K562 (cell line): ENCODE measurements around the gene PLCB1. TPM values are rescaled to one million over a fixed set of nuclear protein-coding genes. Genes with fewer than 3 reads are reported as not detected.

ENCODE experiments used
- ATAC-seq: fragments of 200-7000 bp; cut with Tn5 transposase; 3 replicates; pipeline ENCODE4 v1.9.1; 2020; ENCODE audit warnings: moderate library complexity
- BruUV-seq: library from RNA; stranded (reverse); fragments of 400-500 nt; replicated peaks from 2 replicates; lab custom pipeline; 2021; lab: Mats Ljungman, UMichigan
- CTCF ChIA-PET: fragments of 300-600 bp; formaldehyde crosslinking; extraction: SDS; loops from one replicate; lab custom pipeline; 2021; ENCODE audit warnings: low intra/inter-chr PET ratio; lab: Yijun Ruan, JAX
- POLR2A ChIA-PET: fragments of 300-600, 350-650 bp; sonication (Branson Sonifier 250); formaldehyde crosslinking; extraction: SDS; loops from one replicate; lab custom pipeline; 2021; ENCODE audit warnings: antibody characterized with exemption, inconsistent platforms; lab: Yijun Ruan, JAX
- DNase-seq, 4 experiments: peaks; one replicate each; pipeline versions ENCODE4 v3.0.0 to v3.0.0-alpha.2; 2011 to 2018; ENCODE audit warnings: low spot score in 3 of 4, mixed read lengths in 3 of 4; ENCODE audit errors: extremely low read depth in 1 of 4
- FAIRE-seq: peaks from 2 replicates; lab custom pipeline; 2011; peaks lifted over from hg19 to GRCh38; lab: Jason Lieb, UNC
- H2AFZ ChIP-seq: 2 replicates; pipeline ENCODE4 v1.6.0; 2011; ENCODE audit warnings: low read depth, low read length, control low read depth, inconsistent platforms
- H3K27ac ChIP-seq: fragments of 200-600 bp; 3 replicates; pipeline ENCODE4 v1.8.0; 2011; ENCODE audit warnings: low read depth, mild to moderate bottlenecking, control low read depth, inconsistent platforms, low read length, moderate library complexity, mixed read lengths; ENCODE audit errors: extremely low read depth
- H3K27me3 ChIP-seq, 2 experiments: fragments of 300-600 bp in 1 of 2; 2 replicates in 1 of 2; 3 replicates in 1 of 2; pipeline versions ENCODE4 v1.6.0 to v1.8.0; 2011; ENCODE audit warnings: inconsistent platforms in 2 of 2, low read length in 2 of 2, mild to moderate bottlenecking in 1 of 2, mixed read lengths in 1 of 2, moderate library complexity in 1 of 2; ENCODE audit not compliant: control insufficient read depth in 2 of 2, insufficient read depth in 2 of 2
- H3K36me3 ChIP-seq: fragments of 300-600 bp; 3 replicates; pipeline ENCODE4 v1.8.0; 2011; ENCODE audit warnings: mild to moderate bottlenecking, low read length, inconsistent platforms; ENCODE audit not compliant: control insufficient read depth, insufficient read depth
- H3K4me1 ChIP-seq, 2 experiments: fragments of 200-600 bp in 1 of 2; replicated peaks in 1 of 2; 2 replicates in 1 of 2; 3 replicates in 1 of 2; pipeline versions ENCODE4 v1.5.1 to v1.8.0; 2011; ENCODE audit warnings: inconsistent platforms in 2 of 2, low read length in 2 of 2, mild to moderate bottlenecking in 1 of 2, mixed read lengths in 1 of 2, moderate library complexity in 1 of 2; ENCODE audit not compliant: control insufficient read depth in 2 of 2, insufficient read depth in 2 of 2
- H3K4me2 ChIP-seq: 2 replicates; pipeline ENCODE4 v1.6.1; 2011; ENCODE audit warnings: low read length, control low read depth, inconsistent platforms, mixed read lengths; ENCODE audit not compliant: insufficient read depth
- H3K4me3 ChIP-seq: fragments of 200-600 bp; sonication (generic), shearing (Covaris generic); 2 replicates; pipeline ENCODE4 v1.5.1; 2016; ENCODE audit warnings: control low read depth, inconsistent platforms
- H3K79me2 ChIP-seq: fragments of 200-600 bp; 3 replicates; pipeline ENCODE4 v1.8.0; 2011; ENCODE audit warnings: low read length, inconsistent platforms; ENCODE audit not compliant: control insufficient read depth, insufficient read depth
- H3K9ac ChIP-seq, 2 experiments: 2 replicates each; pipeline versions ENCODE4 v1.6.0 to v1.6.1; 2011; ENCODE audit warnings: low read depth in 2 of 2, low read length in 2 of 2, control low read depth in 1 of 2, inconsistent platforms in 1 of 2, mild to moderate bottlenecking in 1 of 2, mixed read lengths in 1 of 2; ENCODE audit not compliant: insufficient read depth in 1 of 2
- H3K9me1 ChIP-seq: one replicate; pipeline ENCODE4 v1.6.0; 2011; ENCODE audit warnings: inconsistent platforms, mild to moderate bottlenecking, low read length, moderate library complexity; ENCODE audit not compliant: control insufficient read depth, insufficient read depth
- H3K9me3 ChIP-seq: replicated peaks from 2 replicates; pipeline ENCODE4 v1.5.1; 2011; ENCODE audit warnings: low read depth, low read length, inconsistent platforms; ENCODE audit not compliant: control insufficient read depth, insufficient read depth
- H4K20me1 ChIP-seq: replicated peaks from 2 replicates; pipeline ENCODE4 v1.6.1; 2011; ENCODE audit warnings: low read length, inconsistent platforms, mixed read lengths; ENCODE audit not compliant: control insufficient read depth, insufficient read depth
- ESRRB ChIP-seq: fragments of 250-450 bp; sonication (Bioruptor Pico); IDR thresholded peaks from 2 replicates; pipeline ENCODE4 v1.5.0; 2020; ENCODE audit warnings: mild to moderate bottlenecking, moderate library complexity, borderline replicate concordance
- MTA3 ChIP-seq: fragments of 450-650 bp; formaldehyde crosslinking; IDR thresholded peaks from 2 replicates; pipeline ENCODE4 v1.6.1; 2017; ENCODE audit warnings: mild to moderate bottlenecking, borderline replicate concordance
- RBM22 ChIP-seq: fragments of 200-400 bp; formaldehyde crosslinking; IDR thresholded peaks from 2 replicates; pipeline ENCODE4 v1.6.1; 2018; ENCODE audit warnings: low read length, low read depth; ENCODE audit not compliant: poor library complexity, severe bottlenecking
- SMARCC2 ChIP-seq: fragments of 450-650 bp; IDR thresholded peaks from 2 replicates; pipeline ENCODE4 v1.6.1; 2017; ENCODE audit warnings: antibody characterized with exemption, moderate library complexity, mild to moderate bottlenecking, low read depth
- SRF ChIP-seq, 2 experiments: fragments of 250-450, 450-650 bp in 1 of 2; sonication (Bioruptor Pico) in 1 of 2; sonication (generic) in 1 of 2; formaldehyde crosslinking; IDR thresholded peaks; 2 replicates each; pipeline versions ENCODE4 v1.5.0 to v1.5.1; 2020 to 2022; ENCODE audit warnings: mild to moderate bottlenecking in 1 of 2, missing genetic modification reagents in 1 of 2
- TBP ChIP-seq: optimal IDR thresholded peaks from 2 replicates; pipeline ENCODE3; 2011; ENCODE audit warnings: low read depth, low read length, improper control_type of control experiment
- ZSCAN29 ChIP-seq: fragments of 450-650 bp; IDR thresholded peaks from 2 replicates; pipeline ENCODE4 v1.6.1; 2017
- in situ Hi-C: fragments of 300-500 bp; cut with MboI; formaldehyde crosslinking; loops from 4 replicates; pipeline ENCODE4 v1.15.0; 2018; ENCODE audit warnings: inconsistent platforms, mixed read lengths
- intact Hi-C: fragments of 100-400 bp; cut with micrococcal nuclease; formaldehyde crosslinking; loops from 2 replicates; pipeline ENCODE4 v1.14.2; 2022
- polyA plus RNA-seq, 8 experiments: library from polyadenylated mRNA; depleted of rRNA in 4 of 8; stranded (reverse) in 5 of 8; unstranded in 3 of 8; fragments of >200 nt; fragmentation: Nextera tagmentation in 2 of 8; fragmentation: Illumina TruSeq in 1 of 8; extraction: Ambion mirVana in 2 of 8; extraction: Trizol in 1 of 8; gene quantifications; 2 replicates each; pipeline versions ENCODE4 v1.2.1 to v1.2.3, GENCODE V29; 2011 to 2014; ENCODE audit warnings: inconsistent platforms in 1 of 8, missing spikeins in 1 of 8
- total RNA-seq, 7 experiments: library from RNA; depleted of rRNA in 6 of 7; stranded (reverse); fragments of >200 nt in 6 of 7; fragmentation: Illumina TruSeq in 2 of 7; extraction: Trizol in 2 of 7; gene quantifications; 2 replicates each; pipeline versions ENCODE4 v1.2.1 to v1.2.3, GENCODE V29; 2011 to 2021; ENCODE audit warnings: low replicate concordance in 1 of 7
- TF ChIP-seq, protein P1 (sequence below), 2 experiments: fragments of 200-800 bp in 1 of 2; sonication (Bioruptor generic) in 1 of 2; sonication (generic) in 1 of 2; formaldehyde crosslinking in 1 of 2; IDR thresholded peaks in 1 of 2; conservative IDR thresholded peaks in 1 of 2; 2 replicates each; pipeline versions ENCODE4 v1.5.0 to v1.6.1; 2016 to 2020; ENCODE audit warnings: missing compliant biosample characterization in 1 of 2, missing genetic modification characterization in 1 of 2, missing genetic modification reagents in 1 of 2
- TF ChIP-seq, protein P2 (sequence below): fragments of 250-450 bp; sonication (Bioruptor Pico); IDR thresholded peaks from 2 replicates; pipeline ENCODE4 v1.8.0; 2021; ENCODE audit warnings: borderline replicate concordance, mild to moderate bottlenecking, moderate library complexity; ENCODE audit not compliant: poor library complexity, severe bottlenecking
- TF ChIP-seq, protein P3 (sequence below): fragments of 450-650 bp; IDR thresholded peaks from 2 replicates; pipeline ENCODE4 v1.6.1; 2014; ENCODE audit warnings: low read depth, mild to moderate bottlenecking, moderate library complexity, borderline replicate concordance

PLCB1 gene
- total and polyA plus RNA-seq, 9 of the 15 experiments (the other 6 are each of a cell fraction or from before 2014, with no cell fraction given), result 0.34 to 3.1 (median 1.3) TPM

DNA sequence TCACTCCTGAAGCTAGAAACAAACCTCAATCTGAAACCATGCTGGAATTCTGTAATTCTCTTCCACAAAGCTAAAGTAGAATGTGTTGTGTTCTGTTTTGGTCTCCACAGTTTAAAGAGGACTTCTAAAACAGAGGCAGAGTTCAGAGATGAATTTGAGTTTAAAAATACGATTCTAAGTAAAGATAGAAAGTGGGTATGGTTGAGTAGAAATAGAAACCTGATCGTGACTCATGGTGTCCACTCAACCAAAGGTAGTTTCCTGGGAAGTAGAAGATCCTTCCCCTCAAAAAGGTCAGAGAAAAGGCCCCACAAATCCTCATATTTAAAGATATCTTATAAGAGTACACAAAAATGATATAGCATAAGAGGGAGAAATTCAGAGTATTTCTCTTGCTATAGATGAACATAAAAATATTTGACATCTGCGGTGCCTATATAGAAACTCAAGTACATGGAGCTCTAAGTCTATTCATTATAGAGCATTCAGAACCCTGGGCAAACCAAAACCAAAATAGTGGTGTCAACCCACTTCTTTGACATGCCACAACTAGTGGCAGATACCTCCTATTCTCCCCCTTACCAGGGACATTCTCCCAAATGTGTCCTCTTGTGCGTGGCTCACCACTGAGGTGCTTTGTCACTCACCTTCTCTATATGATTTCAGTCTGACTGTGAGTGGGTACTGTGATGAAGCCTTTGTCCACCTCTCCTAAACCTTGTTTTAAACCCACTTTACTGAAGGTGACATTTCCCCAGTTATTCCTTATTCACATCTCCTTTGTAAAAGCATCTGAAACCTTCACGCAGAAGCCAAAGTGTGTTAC lies 84.5 kb downstream of the PLCB1 start (continued):
- TF ChIP-seq, protein P1, sequence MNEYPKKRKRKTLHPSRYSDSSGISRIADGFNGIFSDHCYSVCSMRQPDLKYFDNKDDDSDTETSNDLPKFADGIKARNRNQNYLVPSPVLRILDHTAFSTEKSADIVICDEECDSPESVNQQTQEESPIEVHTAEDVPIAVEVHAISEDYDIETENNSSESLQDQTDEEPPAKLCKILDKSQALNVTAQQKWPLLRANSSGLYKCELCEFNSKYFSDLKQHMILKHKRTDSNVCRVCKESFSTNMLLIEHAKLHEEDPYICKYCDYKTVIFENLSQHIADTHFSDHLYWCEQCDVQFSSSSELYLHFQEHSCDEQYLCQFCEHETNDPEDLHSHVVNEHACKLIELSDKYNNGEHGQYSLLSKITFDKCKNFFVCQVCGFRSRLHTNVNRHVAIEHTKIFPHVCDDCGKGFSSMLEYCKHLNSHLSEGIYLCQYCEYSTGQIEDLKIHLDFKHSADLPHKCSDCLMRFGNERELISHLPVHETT (CRISPR knock-in tag; conservative IDR thresholded peaks at IDR 0.05 in 1 of 2, IDR thresholded peaks at IDR 0.05 in 1 of 2), result no peak
- no peak for TF ChIP-seq SRF (CRISPR knock-in tag; IDR thresholded peaks at IDR 0.05)
- no peak for TF ChIP-seq MTA3
- no peak for TF ChIP-seq ESRRB (CRISPR knock-in tag)
- TF ChIP-seq SMARCC2, result no peak
- no peak for TF ChIP-seq ZSCAN29
- no peak for TF ChIP-seq TBP

DNA sequence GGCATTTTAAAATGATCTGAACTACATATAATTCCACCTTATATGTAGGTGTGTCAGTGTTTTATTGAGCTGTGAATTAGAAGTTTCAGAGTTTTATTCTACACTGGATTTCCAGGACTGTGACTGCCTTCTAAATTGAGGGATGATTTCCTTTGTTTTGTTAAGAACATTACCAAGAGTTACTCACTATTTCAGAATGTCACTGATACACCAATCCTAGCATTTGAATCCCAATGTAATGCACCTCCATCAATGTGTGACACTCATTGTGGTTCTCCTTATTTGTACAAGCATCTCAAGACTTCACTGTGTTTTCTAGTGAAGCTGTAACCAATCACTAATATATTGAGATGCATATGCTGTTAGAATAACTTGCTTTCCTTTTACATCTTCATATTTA lies 86.8 kb downstream of the PLCB1 start:
- no peak for FAIRE-seq
- H3K9ac ChIP-seq, result no peak overlapping the region
- H3K27me3 ChIP-seq, result no peaks in the 10 kb centered on the region
- ChIA-PET POLR2A (no interaction called here), CTCF (no interaction called here)
- no peaks in the 10 kb centered on the region for H3K36me3 ChIP-seq
- no peak for ATAC-seq
- H3K4me2 ChIP-seq, result no peak overlapping the region
- in situ Hi-C loops, result no loop called here
- no peak for DNase-seq
- H3K4me3 ChIP-seq, result no peak overlapping the region
- BruUV-seq, result no TSS peak
- no peaks in the 10 kb centered on the region for H3K4me1 ChIP-seq
- H3K27ac ChIP-seq, result no peak overlapping the region
- no peak overlapping the region for H2AFZ ChIP-seq
- no peaks in the 10 kb centered on the region for H3K9me1 ChIP-seq
- intact Hi-C loops, result no loop called here
- H3K9me3 ChIP-seq, result no peaks in the 10 kb centered on the region
- TF ChIP-seq, protein P2, sequence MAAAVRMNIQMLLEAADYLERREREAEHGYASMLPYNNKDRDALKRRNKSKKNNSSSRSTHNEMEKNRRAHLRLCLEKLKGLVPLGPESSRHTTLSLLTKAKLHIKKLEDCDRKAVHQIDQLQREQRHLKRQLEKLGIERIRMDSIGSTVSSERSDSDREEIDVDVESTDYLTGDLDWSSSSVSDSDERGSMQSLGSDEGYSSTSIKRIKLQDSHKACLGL, result no peak
- no peak for TF ChIP-seq RBM22
- TF ChIP-seq, protein P3, sequence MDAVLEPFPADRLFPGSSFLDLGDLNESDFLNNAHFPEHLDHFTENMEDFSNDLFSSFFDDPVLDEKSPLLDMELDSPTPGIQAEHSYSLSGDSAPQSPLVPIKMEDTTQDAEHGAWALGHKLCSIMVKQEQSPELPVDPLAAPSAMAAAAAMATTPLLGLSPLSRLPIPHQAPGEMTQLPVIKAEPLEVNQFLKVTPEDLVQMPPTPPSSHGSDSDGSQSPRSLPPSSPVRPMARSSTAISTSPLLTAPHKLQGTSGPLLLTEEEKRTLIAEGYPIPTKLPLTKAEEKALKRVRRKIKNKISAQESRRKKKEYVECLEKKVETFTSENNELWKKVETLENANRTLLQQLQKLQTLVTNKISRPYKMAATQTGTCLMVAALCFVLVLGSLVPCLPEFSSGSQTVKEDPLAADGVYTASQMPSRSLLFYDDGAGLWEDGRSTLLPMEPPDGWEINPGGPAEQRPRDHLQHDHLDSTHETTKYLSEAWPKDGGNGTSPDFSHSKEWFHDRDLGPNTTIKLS, result no peak
- TF ChIP-seq, all 486 proteins: peak for 0
- Histone ChIP-seq H3K79me2 (no peaks in the 10 kb centered on the region), H4K20me1 (no peaks in the 10 kb centered on the region)
